Activated CD8-positive, alpha-beta T cell treated with anti-CD3 and anti-CD28 coated beads for 36 hours (primary cell): Measurements from ENCODE around the gene NME9. TPM values are rescaled to one million over a fixed set of nuclear protein-coding genes. Genes with fewer than 3 reads are reported as not detected.

Experiments used
- ATAC-seq: fragments of 200-7000 bp; cut with Tn5 transposase; one replicate; pipeline ENCODE4 v1.10.0; 2021; ENCODE audit warnings: mild to moderate bottlenecking, moderate library complexity
- CTCF ChIA-PET: fragments of 350-600 bp; sonication (Branson Sonifier 250); formaldehyde crosslinking; loops from one replicate; lab custom pipeline; 2021; ENCODE audit warnings: antibody characterized with exemption; lab: Charles Lee
- POLR2A ChIA-PET: fragments of 350-600 bp; sonication (Branson Sonifier 250); formaldehyde crosslinking; loops from one replicate; lab custom pipeline; 2021; ENCODE audit warnings: antibody characterized with exemption; lab: Charles Lee
- DNase-seq: peaks from one replicate; pipeline ENCODE4 v3.0.0-alpha.2; 2020
- H3K27ac Mint-ChIP-seq: one replicate; pipeline ENCODE4 v1.8.0; 2021; ENCODE audit warnings: mild to moderate bottlenecking, mixed read lengths
- H3K27me3 Mint-ChIP-seq: one replicate; pipeline ENCODE4 v1.8.0; 2021; ENCODE audit warnings: mixed read lengths
- H3K36me3 Mint-ChIP-seq: one replicate; pipeline ENCODE4 v1.8.0; 2021; ENCODE audit warnings: low read depth, mixed read lengths
- H3K4me1 Mint-ChIP-seq: one replicate; pipeline ENCODE4 v1.8.0; 2021; ENCODE audit warnings: low read depth, mixed read lengths
- H3K4me3 Mint-ChIP-seq: one replicate; pipeline ENCODE4 v1.8.0; 2021; ENCODE audit warnings: mild to moderate bottlenecking, moderate library complexity, mixed read lengths
- H3K9me3 Mint-ChIP-seq: one replicate; pipeline ENCODE4 v1.8.0; 2021; ENCODE audit warnings: mixed read lengths
- intact Hi-C: fragments of 100-400 bp; cut with micrococcal nuclease; formaldehyde crosslinking; loops from one replicate; pipeline ENCODE4 v1.10.0; 2022
- total RNA-seq, 2 experiments: library from RNA; stranded (reverse); gene quantifications; one replicate each; pipeline ENCODE4 v1.2.3, GENCODE V29; 2021
- TF ChIP-seq, protein P1 (sequence below): fragments of 200-600 bp; IDR thresholded peaks from one replicate; pipeline ENCODE4 v1.8.0; 2022; ENCODE audit warnings: antibody characterized with exemption, mild to moderate bottlenecking

Gene NME9
- total RNA-seq, 2 experiments from 2014 or later, result 0.45 TPM; not detected in 1

DNA sequence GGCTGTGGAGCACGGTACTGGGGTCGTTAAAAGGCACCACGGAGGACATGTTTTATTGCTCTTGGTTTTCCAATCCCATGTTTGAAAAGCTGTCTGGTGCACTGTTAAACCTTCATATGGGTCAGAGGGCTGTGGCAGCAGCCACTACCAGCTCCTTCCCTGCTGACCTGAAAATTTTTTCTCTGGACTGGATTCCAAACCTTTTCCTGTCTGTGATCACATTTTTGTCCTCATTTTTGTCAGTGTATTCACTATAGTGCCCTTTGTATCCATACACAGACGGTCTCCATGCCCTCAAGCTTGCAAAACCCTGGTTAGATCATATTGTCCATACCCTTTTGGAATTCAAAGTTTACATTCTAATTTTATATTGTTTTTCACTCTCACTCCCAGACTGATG is 70.5 kb downstream of the NME9 start:
- TF ChIP-seq, protein P1, sequence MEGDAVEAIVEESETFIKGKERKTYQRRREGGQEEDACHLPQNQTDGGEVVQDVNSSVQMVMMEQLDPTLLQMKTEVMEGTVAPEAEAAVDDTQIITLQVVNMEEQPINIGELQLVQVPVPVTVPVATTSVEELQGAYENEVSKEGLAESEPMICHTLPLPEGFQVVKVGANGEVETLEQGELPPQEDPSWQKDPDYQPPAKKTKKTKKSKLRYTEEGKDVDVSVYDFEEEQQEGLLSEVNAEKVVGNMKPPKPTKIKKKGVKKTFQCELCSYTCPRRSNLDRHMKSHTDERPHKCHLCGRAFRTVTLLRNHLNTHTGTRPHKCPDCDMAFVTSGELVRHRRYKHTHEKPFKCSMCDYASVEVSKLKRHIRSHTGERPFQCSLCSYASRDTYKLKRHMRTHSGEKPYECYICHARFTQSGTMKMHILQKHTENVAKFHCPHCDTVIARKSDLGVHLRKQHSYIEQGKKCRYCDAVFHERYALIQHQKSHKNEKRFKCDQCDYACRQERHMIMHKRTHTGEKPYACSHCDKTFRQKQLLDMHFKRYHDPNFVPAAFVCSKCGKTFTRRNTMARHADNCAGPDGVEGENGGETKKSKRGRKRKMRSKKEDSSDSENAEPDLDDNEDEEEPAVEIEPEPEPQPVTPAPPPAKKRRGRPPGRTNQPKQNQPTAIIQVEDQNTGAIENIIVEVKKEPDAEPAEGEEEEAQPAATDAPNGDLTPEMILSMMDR, result no peak
- intact Hi-C loops, result no loop called here
- no peak for ATAC-seq
- CTCF ChIA-PET, result no interaction called here
- Mint-ChIP-seq H3K27me3 (no peaks in the 10 kb centered on the region), H3K27ac (no peak overlapping the region), H3K36me3 (peaks cover 13% of the 10 kb centered on the region), H3K4me3 (no peak overlapping the region), H3K9me3 (no peaks in the 10 kb centered on the region), H3K4me1 (peaks cover 13% of the 10 kb centered on the region)
- POLR2A ChIA-PET, result interaction anchor here (1.6 kb wide), 1 partner anchor 18 kb away, joined by 4 read pairs; no protein-coding TSS in a partner anchor
- no peak for DNase-seq

DNA sequence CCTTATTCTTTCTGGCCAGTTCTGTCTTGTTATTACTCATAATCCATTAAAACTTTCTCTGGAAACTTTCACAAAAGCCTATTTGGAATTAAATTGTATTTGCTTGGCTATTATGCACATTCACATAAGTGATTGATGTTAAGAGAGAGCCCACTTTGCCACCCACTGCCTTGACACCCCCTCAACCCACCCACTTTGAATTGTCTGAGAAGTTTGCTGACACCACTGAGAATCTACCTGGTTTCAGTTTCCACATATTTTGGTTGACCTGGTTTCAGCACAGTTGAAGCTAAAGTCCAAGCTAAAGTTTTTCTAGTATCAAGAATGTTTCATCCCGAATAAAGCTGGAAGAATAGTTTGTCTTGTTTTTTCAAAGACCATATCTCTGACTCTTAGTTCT is 71.7 kb downstream of the NME9 start:
- H3K4me3 Mint-ChIP-seq, result no peak overlapping the region
- no peaks in the 10 kb centered on the region for H3K9me3 Mint-ChIP-seq
- H3K27ac Mint-ChIP-seq, result no peak overlapping the region
- H3K36me3 Mint-ChIP-seq, result peaks cover 12% of the 10 kb centered on the region
- no peak for DNase-seq
- peaks cover 13% of the 10 kb centered on the region for H3K4me1 Mint-ChIP-seq
- POLR2A ChIA-PET, result interaction anchor here (0.9 to 1.6 kb wide), 2 partner anchors 12 to 17 kb away, joined by 3 to 4 read pairs; no protein-coding TSS in a partner anchor
- intact Hi-C loops, result no loop called here
- TF ChIP-seq, protein P1, result no peak
- H3K27me3 Mint-ChIP-seq, result no peaks in the 10 kb centered on the region
- CTCF ChIA-PET, result no interaction called here
- ATAC-seq, result no peak

DNA sequence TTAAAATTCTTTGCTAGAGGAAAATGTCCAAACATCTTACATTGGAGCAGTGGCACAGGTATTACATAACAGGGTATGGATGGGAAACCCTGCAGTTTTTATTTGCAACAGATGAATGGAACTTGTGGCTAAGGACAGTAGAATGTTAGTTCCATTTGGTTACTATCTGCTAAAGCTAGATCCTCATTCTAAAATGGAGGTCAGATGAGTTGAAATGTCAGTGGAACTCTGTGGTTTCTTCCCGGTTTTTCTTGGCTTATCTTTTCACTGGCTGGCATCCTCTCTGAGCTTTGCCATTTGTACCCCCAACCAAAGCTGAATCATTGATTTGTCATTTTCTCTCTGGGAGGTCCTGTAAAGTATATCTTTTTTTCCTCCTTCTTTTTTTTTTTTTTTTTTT is 73.6 kb downstream of the NME9 start:
- ChIA-PET CTCF (no interaction called here), POLR2A (no interaction called here)
- TF ChIP-seq, protein P1, result no peak
- Mint-ChIP-seq H3K36me3 (peaks cover 12% of the 10 kb centered on the region), H3K4me1 (peaks cover 13% of the 10 kb centered on the region), H3K9me3 (no peaks in the 10 kb centered on the region), H3K4me3 (no peak overlapping the region), H3K27me3 (no peaks in the 10 kb centered on the region), H3K27ac (no peak overlapping the region)
- intact Hi-C loops, result no loop called here
- DNase-seq, result no peak
- no peak for ATAC-seq

DNA sequence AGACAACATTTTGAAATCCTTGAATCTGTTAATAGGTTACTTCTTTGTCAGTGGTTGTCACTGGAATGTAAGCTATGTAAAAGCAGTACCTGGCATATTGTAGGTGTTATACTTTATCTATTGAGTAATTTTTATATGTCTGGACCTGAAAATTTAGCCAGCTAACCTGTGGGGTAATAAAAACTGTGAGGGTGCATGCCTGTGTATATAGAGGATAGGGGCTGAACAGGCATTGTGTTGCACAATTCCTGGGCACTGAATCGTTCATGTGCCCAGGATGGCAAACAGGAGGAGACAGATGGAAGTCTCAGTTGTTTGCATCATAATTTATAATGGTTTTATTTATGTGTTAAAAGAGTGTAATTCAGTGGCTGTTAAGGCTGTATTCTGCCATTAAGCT is 75.4 kb downstream of the NME9 start:
- no peak for ATAC-seq
- Mint-ChIP-seq H3K4me1 (peaks cover 13% of the 10 kb centered on the region), H3K27me3 (no peaks in the 10 kb centered on the region), H3K4me3 (no peak overlapping the region), H3K27ac (no peak overlapping the region), H3K36me3 (peaks cover 15% of the 10 kb centered on the region), H3K9me3 (no peaks in the 10 kb centered on the region)
- intact Hi-C loops, result no loop called here
- TF ChIP-seq, protein P1, result no peak
- POLR2A ChIA-PET, result no interaction called here
- no peak for DNase-seq
- CTCF ChIA-PET, result interaction anchor here (1.2 to 1.6 kb wide), 2 partner anchors 10 to 53 kb away, joined by 3 to 4 read pairs; no protein-coding TSS in a partner anchor

DNA sequence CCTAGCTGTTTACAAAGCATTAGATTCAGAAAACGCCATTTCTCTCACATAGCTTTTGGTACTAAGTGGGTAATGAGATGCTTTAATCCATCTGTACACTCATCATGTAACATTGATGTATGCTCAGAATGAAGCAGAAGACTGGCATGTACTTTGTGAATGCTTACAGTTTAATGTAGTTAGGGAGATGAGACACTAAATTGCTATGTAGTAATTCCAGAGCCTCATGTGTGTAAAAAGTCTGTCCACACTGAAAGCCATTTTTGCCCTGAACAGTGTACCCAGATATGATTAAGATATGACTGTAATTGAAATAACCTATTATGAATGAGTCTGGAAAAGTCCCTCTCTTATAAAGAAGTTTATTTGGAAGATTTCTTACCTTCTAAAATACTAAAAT is 76.0 kb downstream of the NME9 start:
- ChIA-PET POLR2A (no interaction called here), CTCF (interaction anchor here (1.2 to 1.6 kb wide), 2 partner anchors 11 to 53 kb away, joined by 3 to 4 read pairs; no protein-coding TSS in a partner anchor)
- DNase-seq, result no peak
- H3K27me3 Mint-ChIP-seq, result no peaks in the 10 kb centered on the region
- H3K4me1 Mint-ChIP-seq, result peaks cover 13% of the 10 kb centered on the region
- H3K27ac Mint-ChIP-seq, result no peak overlapping the region
- ATAC-seq, result no peak
- TF ChIP-seq, protein P1, result no peak
- intact Hi-C loops, result no loop called here
- no peak overlapping the region for H3K4me3 Mint-ChIP-seq
- H3K9me3 Mint-ChIP-seq, result no peaks in the 10 kb centered on the region
- peaks cover 18% of the 10 kb centered on the region for H3K36me3 Mint-ChIP-seq

Other genes starting within 250 kb of the NME9 start
- gene DZIP1L, start 214.2 kb downstream of the NME9 start, total RNA-seq, result not detected
- not detected for gene A4GNT, start 197.5 kb downstream of the NME9 start, total RNA-seq
- 10 to 100 TPM; 21.2 to 22.7 TPM for gene DBR1, start 154.9 kb downstream of the NME9 start, total RNA-seq
- 10 to 100 TPM; 48.1 to 51.4 TPM for gene ARMC8, start 142.6 kb downstream of the NME9 start, total RNA-seq
- under 1 TPM in 1 of 2 experiments, not detected in 1; 0.07 TPM for gene MRAS, start 18.7 kb upstream of the NME9 start, total RNA-seq
- under 1 TPM; 0.09 to 0.16 TPM for gene ESYT3, start 104.8 kb upstream of the NME9 start, total RNA-seq